Prostate gland (tissue), 2 donors: ENCODE data around the gene AFF3.

Experiments
- POLR2A ChIP-seq: fragments of 450-650 bp; IDR thresholded peaks from one replicate; pipeline ENCODE4 v1.6.1; 2016; ENCODE audit warnings: antibody characterized with exemption, mild to moderate bottlenecking
- TF ChIP-seq, protein P1 (sequence below), 4 experiments: fragments of 200-600 bp in 2 of 4; fragments of 450-650 bp in 2 of 4; sonication (generic) in 2 of 4; IDR thresholded peaks; 1 replicate in 3 of 4; 2 replicates in 1 of 4; pipeline ENCODE4 v1.5.1; 2016 to 2019; ENCODE audit warnings: antibody characterized with exemption in 4 of 4, mild to moderate bottlenecking in 2 of 4, moderate library complexity in 2 of 4

- TF ChIP-seq, protein P1, sequence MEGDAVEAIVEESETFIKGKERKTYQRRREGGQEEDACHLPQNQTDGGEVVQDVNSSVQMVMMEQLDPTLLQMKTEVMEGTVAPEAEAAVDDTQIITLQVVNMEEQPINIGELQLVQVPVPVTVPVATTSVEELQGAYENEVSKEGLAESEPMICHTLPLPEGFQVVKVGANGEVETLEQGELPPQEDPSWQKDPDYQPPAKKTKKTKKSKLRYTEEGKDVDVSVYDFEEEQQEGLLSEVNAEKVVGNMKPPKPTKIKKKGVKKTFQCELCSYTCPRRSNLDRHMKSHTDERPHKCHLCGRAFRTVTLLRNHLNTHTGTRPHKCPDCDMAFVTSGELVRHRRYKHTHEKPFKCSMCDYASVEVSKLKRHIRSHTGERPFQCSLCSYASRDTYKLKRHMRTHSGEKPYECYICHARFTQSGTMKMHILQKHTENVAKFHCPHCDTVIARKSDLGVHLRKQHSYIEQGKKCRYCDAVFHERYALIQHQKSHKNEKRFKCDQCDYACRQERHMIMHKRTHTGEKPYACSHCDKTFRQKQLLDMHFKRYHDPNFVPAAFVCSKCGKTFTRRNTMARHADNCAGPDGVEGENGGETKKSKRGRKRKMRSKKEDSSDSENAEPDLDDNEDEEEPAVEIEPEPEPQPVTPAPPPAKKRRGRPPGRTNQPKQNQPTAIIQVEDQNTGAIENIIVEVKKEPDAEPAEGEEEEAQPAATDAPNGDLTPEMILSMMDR (IDR thresholded peaks at IDR 0.05) = no peak
- TF ChIP-seq POLR2A = no peak
Observed at GRCh38 chr2:100054426-100054825, 88.0 kb downstream of the AFF3 start.
